HEK293 (cell line): Measurements from ENCODE around the gene GPSM1.

Experiments
- CTCF ChIA-PET: fragments of 350-600 bp; formaldehyde crosslinking; extraction: SDS; loops from one replicate; lab custom pipeline; 2021; ENCODE audit warnings: antibody characterized with exemption; lab: Yijun Ruan, JAX
- POLR2A ChIA-PET: fragments of 300-600 bp; formaldehyde crosslinking; extraction: SDS; loops from one replicate; lab custom pipeline; 2020; ENCODE audit warnings: antibody characterized with exemption, inconsistent platforms; lab: Yijun Ruan, JAX
- H3K27ac ChIP-seq: fragments of 200-500 bp; sonication (Bioruptor generic); 2 replicates; pipeline ENCODE4 v1.5.1; 2014; ENCODE audit warnings: low read depth, low read length, control low read depth, inconsistent platforms; ENCODE audit errors: extremely low read depth
- H3K36me3 ChIP-seq, 2 experiments: fragments of 200-500 bp in 1 of 2; sonication (Bioruptor generic) in 1 of 2; 1 replicate in 1 of 2; 2 replicates in 1 of 2; pipeline ENCODE4 v1.5.1; 2014 to 2017; ENCODE audit warnings: inconsistent platforms in 2 of 2, low read length in 2 of 2; ENCODE audit not compliant: control insufficient read depth in 2 of 2, insufficient read depth in 1 of 2
- H3K4me1 ChIP-seq: fragments of 200-500 bp; sonication (Bioruptor generic); 2 replicates; pipeline ENCODE4 v1.5.1; 2014; ENCODE audit warnings: mild to moderate bottlenecking, low read length, inconsistent platforms; ENCODE audit not compliant: control insufficient read depth, insufficient read depth
- H3K4me3 ChIP-seq: 2 replicates; pipeline ENCODE4 v1.5.1; 2011; ENCODE audit warnings: low read depth, mild to moderate bottlenecking, control low read depth, low read length, moderate library complexity
- H3K9me3 ChIP-seq: fragments of 200-500 bp; sonication (Bioruptor generic); 2 replicates; pipeline ENCODE4 v1.5.1; 2014; ENCODE audit warnings: low read depth, low read length, inconsistent platforms; ENCODE audit not compliant: control insufficient read depth, insufficient read depth
- BCL11B ChIP-seq: fragments of 450-650 bp; formaldehyde crosslinking; IDR thresholded peaks from 2 replicates; pipeline ENCODE4 v1.5.1; 2016; ENCODE audit warnings: low read depth, missing biosample characterization, missing genetic modification characterization
- SP2 ChIP-seq: fragments of 450-650 bp; formaldehyde crosslinking; IDR thresholded peaks from 2 replicates; pipeline ENCODE4 v1.5.1; 2016; ENCODE audit warnings: missing biosample characterization, missing genetic modification characterization
- ZNF248 ChIP-seq: fragments of 450-650 bp; formaldehyde crosslinking; IDR thresholded peaks from 2 replicates; pipeline ENCODE4 v1.5.1; 2017; ENCODE audit warnings: missing biosample characterization, missing genetic modification characterization
- ZNF324 ChIP-seq: fragments of 450-650 bp; formaldehyde crosslinking; IDR thresholded peaks from 2 replicates; pipeline ENCODE4 v1.5.1; 2016; ENCODE audit warnings: missing biosample characterization, missing genetic modification characterization
- ZNF398 ChIP-seq: fragments of 450-650 bp; formaldehyde crosslinking; IDR thresholded peaks from 2 replicates; pipeline ENCODE4 v1.5.1; 2017; ENCODE audit warnings: missing biosample characterization, missing genetic modification characterization
- ZNF416 ChIP-seq: fragments of 450-650 bp; formaldehyde crosslinking; IDR thresholded peaks from 2 replicates; pipeline ENCODE4 v1.5.1; 2016; ENCODE audit warnings: missing biosample characterization, missing genetic modification characterization
- ZNF529 ChIP-seq: fragments of 450-650 bp; formaldehyde crosslinking; IDR thresholded peaks from 2 replicates; pipeline ENCODE4 v1.5.1; 2017; ENCODE audit warnings: missing genetic modification characterization, missing biosample characterization; ENCODE audit not compliant: insufficient replicate concordance
- ZNF558 ChIP-seq: fragments of 450-650 bp; formaldehyde crosslinking; IDR thresholded peaks from 2 replicates; pipeline ENCODE4 v1.5.1; 2016; ENCODE audit warnings: missing biosample characterization, missing genetic modification characterization
- ZNF585B ChIP-seq: fragments of 450-650 bp; formaldehyde crosslinking; IDR thresholded peaks from 2 replicates; pipeline ENCODE4 v1.5.1; 2016; ENCODE audit warnings: missing biosample characterization, missing genetic modification characterization
- ZNF596 ChIP-seq: fragments of 450-650 bp; IDR thresholded peaks from 2 replicates; pipeline ENCODE4 v1.5.0; 2018; ENCODE audit warnings: missing biosample characterization, mild to moderate bottlenecking, missing genetic modification characterization, moderate library complexity
- ZNF626 ChIP-seq: fragments of 450-650 bp; sonication (Bioruptor Pico); formaldehyde crosslinking; IDR thresholded peaks from 2 replicates; pipeline ENCODE4 v1.5.1; 2018; ENCODE audit warnings: missing biosample characterization, missing genetic modification characterization, inconsistent platforms
- ZNF658 ChIP-seq: fragments of 450-650 bp; formaldehyde crosslinking; IDR thresholded peaks from 2 replicates; pipeline ENCODE4; 2016; ENCODE audit warnings: missing biosample characterization, missing genetic modification characterization
- ZNF747 ChIP-seq: fragments of 450-650 bp; formaldehyde crosslinking; IDR thresholded peaks from 2 replicates; pipeline ENCODE4 v1.5.1; 2016; ENCODE audit warnings: missing biosample characterization, missing genetic modification characterization
- ZNF768 ChIP-seq: fragments of 450-650 bp; formaldehyde crosslinking; IDR thresholded peaks from 2 replicates; pipeline ENCODE4 v1.5.1; 2018; ENCODE audit warnings: missing biosample characterization, mild to moderate bottlenecking, missing genetic modification characterization
- ZNF776 ChIP-seq: fragments of 450-650 bp; formaldehyde crosslinking; IDR thresholded peaks from 2 replicates; pipeline ENCODE4 v1.5.0; 2017; ENCODE audit warnings: missing biosample characterization, missing genetic modification characterization, borderline replicate concordance
- ZNF777 ChIP-seq: fragments of 450-650 bp; formaldehyde crosslinking; IDR thresholded peaks from 2 replicates; pipeline ENCODE4 v1.5.1; 2017; ENCODE audit warnings: missing biosample characterization, missing genetic modification characterization, borderline replicate concordance
- ZNF843 ChIP-seq: fragments of 450-650 bp; formaldehyde crosslinking; IDR thresholded peaks from 2 replicates; pipeline ENCODE4 v1.5.1; 2016; ENCODE audit warnings: missing biosample characterization, missing genetic modification characterization
- ZSCAN16 ChIP-seq: fragments of 450-650 bp; formaldehyde crosslinking; IDR thresholded peaks from 2 replicates; pipeline ENCODE4 v1.5.1; 2016; ENCODE audit warnings: missing biosample characterization, missing genetic modification characterization
- TF ChIP-seq, protein P1 (sequence below): fragments of 450-650 bp; formaldehyde crosslinking; IDR thresholded peaks from 2 replicates; pipeline ENCODE4 v1.5.1; 2016; ENCODE audit warnings: missing biosample characterization, missing genetic modification characterization
- TF ChIP-seq, protein P2 (sequence below): fragments of 450-650 bp; formaldehyde crosslinking; optimal IDR thresholded peaks from 2 replicates; pipeline ENCODE3; 2016; ENCODE audit warnings: missing biosample characterization, mild to moderate bottlenecking, missing genetic modification characterization

The GPSM1 gene

GRCh38 chr9:136373300-136374182 is 46.2 kb downstream of the GPSM1 start, which contains the start of gene CARD9:
TSS of gene CARD9 (minus strand) at chr9:136373669. CDS start at chr9:136372078, 1,591 bp downstream.
- H3K27ac ChIP-seq = no peak within 1 kb of the TSS
- CTCF ChIA-PET = interaction anchor here (0.6 to 2.0 kb wide), 3 partner anchors 12 to 60 kb away, joined by 3 to 10 read pairs (median 5); no protein-coding TSS in a partner anchor

DNA sequence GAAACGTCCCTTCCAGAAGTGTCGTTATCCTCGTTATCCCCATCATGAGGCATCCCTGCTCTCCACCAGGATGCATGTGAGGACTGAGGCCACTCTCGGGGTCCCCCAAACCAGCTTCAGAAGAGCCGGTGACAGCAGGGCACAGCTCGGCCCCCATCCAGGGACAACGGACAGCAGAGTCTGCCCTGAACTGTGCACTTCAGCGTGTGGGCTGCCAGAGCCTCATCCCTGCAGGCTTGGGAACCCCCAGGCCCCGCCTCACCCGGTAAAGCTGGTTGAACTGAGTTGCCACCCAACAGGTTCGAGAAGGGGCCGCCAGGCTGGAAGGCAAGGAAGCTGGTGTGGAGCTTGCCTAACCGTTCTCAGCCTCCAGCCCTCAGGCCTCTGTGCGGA is 46.8 kb downstream of the GPSM1 start:
- Histone ChIP-seq H3K4me1 (no peaks in the 10 kb centered on the region), H3K36me3 (peaks cover 0 to 47% of the 10 kb centered on the region in 2 experiments; a peak in 1 of 3 replicates), H3K4me3 (no peak overlapping the region), H3K9me3 (no peaks in the 10 kb centered on the region), H3K27ac (no peak overlapping the region)
- POLR2A ChIA-PET = interaction anchor here (0.6 to 2.1 kb wide), 4 partner anchors 8 to 160 kb away, joined by 3 to 10 read pairs (median 6); partner anchors contain the start of gene DNLZ
- CTCF ChIA-PET = interaction anchor here (2.0 kb wide), 1 partner anchor 11 kb away, joined by 10 read pairs; no protein-coding TSS in a partner anchor
- TF ChIP-seq ZNF768 (tag by site-specific recombination) (no peak), ZNF248 (tag by site-specific recombination) (no peak), ZNF776 (no peak), ZNF843 (tag by site-specific recombination) (no peak), ZNF585B (no peak), ZNF398 (tag by site-specific recombination) (no peak), ZNF324 (tag by site-specific recombination) (no peak), BCL11B (no peak), ZNF596 (no peak), ZNF416 (tag by site-specific recombination) (no peak), ZNF626 (tag by site-specific recombination) (no peak), ZSCAN16 (no peak), ZNF558 (tag by site-specific recombination) (no peak), ZNF658 (no peak)
- TF ChIP-seq, protein P1, sequence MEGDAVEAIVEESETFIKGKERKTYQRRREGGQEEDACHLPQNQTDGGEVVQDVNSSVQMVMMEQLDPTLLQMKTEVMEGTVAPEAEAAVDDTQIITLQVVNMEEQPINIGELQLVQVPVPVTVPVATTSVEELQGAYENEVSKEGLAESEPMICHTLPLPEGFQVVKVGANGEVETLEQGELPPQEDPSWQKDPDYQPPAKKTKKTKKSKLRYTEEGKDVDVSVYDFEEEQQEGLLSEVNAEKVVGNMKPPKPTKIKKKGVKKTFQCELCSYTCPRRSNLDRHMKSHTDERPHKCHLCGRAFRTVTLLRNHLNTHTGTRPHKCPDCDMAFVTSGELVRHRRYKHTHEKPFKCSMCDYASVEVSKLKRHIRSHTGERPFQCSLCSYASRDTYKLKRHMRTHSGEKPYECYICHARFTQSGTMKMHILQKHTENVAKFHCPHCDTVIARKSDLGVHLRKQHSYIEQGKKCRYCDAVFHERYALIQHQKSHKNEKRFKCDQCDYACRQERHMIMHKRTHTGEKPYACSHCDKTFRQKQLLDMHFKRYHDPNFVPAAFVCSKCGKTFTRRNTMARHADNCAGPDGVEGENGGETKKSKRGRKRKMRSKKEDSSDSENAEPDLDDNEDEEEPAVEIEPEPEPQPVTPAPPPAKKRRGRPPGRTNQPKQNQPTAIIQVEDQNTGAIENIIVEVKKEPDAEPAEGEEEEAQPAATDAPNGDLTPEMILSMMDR = no peak

More at GRCh38 chr9:136373300-136374182, 46.2 kb downstream of the GPSM1 start, which contains the start of gene CARD9:
- peaks cover 0 to 41% of the 10 kb centered on the region in 2 experiments; a peak in 1 of 3 replicates for H3K36me3 ChIP-seq
- POLR2A ChIA-PET = interaction anchor here (0.6 to 2.7 kb wide), 5 partner anchors 10 to 161 kb away, joined by 3 to 20 read pairs (median 4); partner anchors contain the start of gene DNLZ
- TF ChIP-seq, protein P2, sequence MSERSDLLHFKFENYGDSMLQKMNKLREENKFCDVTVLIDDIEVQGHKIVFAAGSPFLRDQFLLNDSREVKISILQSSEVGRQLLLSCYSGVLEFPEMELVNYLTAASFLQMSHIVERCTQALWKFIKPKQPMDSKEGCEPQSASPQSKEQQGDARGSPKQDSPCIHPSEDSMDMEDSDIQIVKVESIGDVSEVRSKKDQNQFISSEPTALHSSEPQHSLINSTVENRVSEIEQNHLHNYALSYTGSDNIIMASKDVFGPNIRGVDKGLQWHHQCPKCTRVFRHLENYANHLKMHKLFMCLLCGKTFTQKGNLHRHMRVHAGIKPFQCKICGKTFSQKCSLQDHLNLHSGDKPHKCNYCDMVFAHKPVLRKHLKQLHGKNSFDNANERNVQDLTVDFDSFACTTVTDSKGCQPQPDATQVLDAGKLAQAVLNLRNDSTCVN (tag by site-specific recombination) = peak; percentile 2
- TF ChIP-seq ZNF777 (tag by site-specific recombination) = no peak
- no peak for TF ChIP-seq ZNF529 (tag by site-specific recombination)
- TF ChIP-seq ZNF747 = no peak
- TF ChIP-seq SP2 = peak; percentile 30
- no peak within 1 kb of the TSS for H3K4me3 ChIP-seq
- H3K4me1 ChIP-seq = no peaks in the 10 kb centered on the region
- H3K9me3 ChIP-seq = no peaks in the 10 kb centered on the region
